Lower lobe of right lung (tissue), 2 donors: ENCODE results near the gene RPL22. TPM values are rescaled to one million over a fixed set of nuclear protein-coding genes. Genes with fewer than 3 reads are reported as not detected.

Source experiments
- ATAC-seq, 2 donors: fragments of 200-7000 bp; cut with Tn5 transposase; one replicate each; pipeline ENCODE4 v1.9.1; 2020 to 2022; ENCODE audit warnings: mild to moderate bottlenecking in 2 of 2, moderate library complexity in 2 of 2
- DNase-seq: peaks from one replicate; pipeline ENCODE4 v3.0.0-alpha.2; 2020
- H3K27ac ChIP-seq: fragments of 200-600 bp; one replicate; pipeline ENCODE4 v1.8.0; 2022
- H3K27me3 ChIP-seq: fragments of 200-600 bp; one replicate; pipeline ENCODE4 v1.8.0; 2022; ENCODE audit warnings: low read depth
- H3K36me3 ChIP-seq: fragments of 200-600 bp; one replicate; pipeline ENCODE4 v1.8.0; 2022; ENCODE audit warnings: mild to moderate bottlenecking
- H3K4me1 ChIP-seq: fragments of 200-600 bp; one replicate; pipeline ENCODE4 v1.8.0; 2022
- H3K4me3 ChIP-seq: fragments of 200-600 bp; one replicate; pipeline ENCODE4 v1.8.0; 2022; ENCODE audit warnings: mild to moderate bottlenecking
- H3K9me3 ChIP-seq: fragments of 200-600 bp; one replicate; pipeline ENCODE4 v1.8.0; 2022
- CTCF ChIP-seq: fragments of 200-600 bp; IDR thresholded peaks from one replicate; pipeline ENCODE4 v1.8.0; 2022; ENCODE audit warnings: antibody characterized with exemption, mild to moderate bottlenecking
- intact Hi-C: fragments of 100-400 bp; cut with DNase I; formaldehyde crosslinking; loops from one replicate; pipeline ENCODE4 v1.11.0; 2022
- total RNA-seq: library from RNA; stranded (reverse); fragmentation: NEBNext Ultra II Directional; extraction: Animal tissue kit (Norgen Biotek cat#: 25700); gene quantifications from one replicate; pipeline ENCODE4 v1.2.1, GENCODE V29; 2021
- donor health status: DM: no; HTN: yes; CAD: no; lungs with severe emphysema.

Gene RPL22
- total RNA-seq, 1 donor from 2014 or later, result 317 TPM

GRCh38 chr1:6245869-6246496 lies 46.6 kb upstream of the RPL22 start:
- H3K36me3 ChIP-seq, result no peaks in the 10 kb centered on the region
- ATAC-seq (peak; percentile 5 to 15), DNase-seq (no peak)
- H3K27ac ChIP-seq, result no peak overlapping the region
- H3K27me3 ChIP-seq, result peaks cover 90% of the 10 kb centered on the region
- intact Hi-C loops, result no loop called here
- TF ChIP-seq CTCF, result no peak
- H3K9me3 ChIP-seq, result no peaks in the 10 kb centered on the region
- H3K4me1 ChIP-seq, result peaks cover 30% of the 10 kb centered on the region
- no peak overlapping the region for H3K4me3 ChIP-seq

- no peaks in the 10 kb centered on the region for H3K9me3 ChIP-seq
- TF ChIP-seq CTCF, result peak; percentile 80
- peaks cover 30% of the 10 kb centered on the region for H3K4me1 ChIP-seq
- intact Hi-C loops, result no loop called here
- no peak overlapping the region for H3K4me3 ChIP-seq
- peak; percentile 86 for DNase-seq
- no peaks in the 10 kb centered on the region for H3K36me3 ChIP-seq
- ATAC-seq, result peak; percentile 85 to 90
- peaks cover 92% of the 10 kb centered on the region for H3K27me3 ChIP-seq
- H3K27ac ChIP-seq, result no peak overlapping the region
Observed at GRCh38 chr1:6245086-6245868, 45.9 kb upstream of the RPL22 start.

- no peak for ATAC-seq
- Histone ChIP-seq H3K36me3 (no peaks in the 10 kb centered on the region), H3K27ac (no peak overlapping the region), H3K4me1 (peaks cover 30% of the 10 kb centered on the region), H3K27me3 (peaks cover 94% of the 10 kb centered on the region), H3K9me3 (no peaks in the 10 kb centered on the region), H3K4me3 (no peak overlapping the region)
- no peak for TF ChIP-seq CTCF
- intact Hi-C loops, result no loop called here
- DNase-seq, result no peak
Observed at GRCh38 chr1:6244401-6245049, 45.1 kb upstream of the RPL22 start.

- ATAC-seq (no peak), DNase-seq (no peak)
- H3K27me3 ChIP-seq, result peaks cover 95% of the 10 kb centered on the region
- no peaks in the 10 kb centered on the region for H3K9me3 ChIP-seq
- H3K4me3 ChIP-seq, result no peak within 1 kb of the TSS
- no peak for TF ChIP-seq CTCF
- no peaks in the 10 kb centered on the region for H3K36me3 ChIP-seq
- intact Hi-C loops, result no loop called here
- H3K4me1 ChIP-seq, result peaks cover 28% of the 10 kb centered on the region
- H3K27ac ChIP-seq, result no peak within 1 kb of the TSS
Observed at GRCh38 chr1:6243993-6244392, 44.6 kb upstream of the RPL22 start, which contains the start of gene HES3. HES3 (plus strand) TSS chr1:6244179; CDS start chr1:6244366, 187 bp downstream.

- Histone ChIP-seq H3K27ac (no peak overlapping the region), H3K36me3 (no peaks in the 10 kb centered on the region), H3K4me1 (peaks cover 25% of the 10 kb centered on the region), H3K4me3 (no peak overlapping the region), H3K9me3 (no peaks in the 10 kb centered on the region), H3K27me3 (peaks cover 89% of the 10 kb centered on the region)
- ATAC-seq (no peak), DNase-seq (no peak)
- intact Hi-C loops, result no loop called here
- no peak for TF ChIP-seq CTCF
Observed at GRCh38 chr1:6243053-6243834, 43.8 kb upstream of the RPL22 start.
